ENCODE measurements around the gene KCNMB2. TPM values are rescaled to one million over a fixed set of nuclear protein-coding genes. Genes with fewer than 3 reads are reported as not detected.

Gene KCNMB2
- total RNA-seq, 1 experiment from 2014 or later = not detected

DNA sequence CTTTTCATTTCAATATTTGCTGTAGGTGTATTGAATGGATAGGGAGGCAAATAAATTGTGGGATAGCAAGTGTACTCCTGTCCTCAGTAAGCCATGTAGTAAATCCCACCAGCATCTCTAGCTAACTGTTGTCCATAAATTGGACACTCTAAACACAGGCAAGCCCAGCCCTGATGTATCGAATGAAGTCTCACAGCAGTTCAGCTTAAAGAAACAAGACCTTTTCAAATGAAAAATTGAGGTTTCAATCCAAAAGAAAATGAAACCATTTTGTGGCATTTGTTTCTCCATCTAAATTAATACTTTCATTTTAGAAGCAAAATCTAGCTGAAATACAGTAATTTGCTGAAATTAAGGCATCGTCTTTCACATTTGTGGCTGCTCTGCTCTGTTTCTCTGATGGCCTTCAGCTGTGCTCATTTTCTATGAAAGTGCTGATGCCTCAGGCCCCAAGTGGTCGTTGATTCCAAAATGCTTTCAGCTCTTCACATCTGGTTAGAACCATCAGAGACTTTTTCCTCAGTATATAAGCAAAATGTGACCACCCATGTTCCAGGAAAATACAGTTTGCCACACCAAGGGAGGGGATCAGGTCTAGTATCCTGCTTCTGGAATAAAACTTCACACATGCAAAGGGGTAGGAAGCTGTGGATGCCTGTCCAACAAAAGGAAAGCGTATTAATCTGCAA lies 290.3 kb downstream of the KCNMB2 start:
- Mint-ChIP-seq H3K27me3 (ENCODE audit: insufficient read depth, unreplicated experiment) (no peaks in the 10 kb centered on the region), H3K9me3 (ENCODE audit: unreplicated experiment) (peaks cover 12% of the 10 kb centered on the region), H3K36me3 (ENCODE audit: insufficient read depth, unreplicated experiment) (no peaks in the 10 kb centered on the region), H3K4me1 (ENCODE audit: low read depth, unreplicated experiment) (peaks cover 11% of the 10 kb centered on the region), H3K4me3 (ENCODE audit: unreplicated experiment) (no peak overlapping the region), H3K27ac (ENCODE audit: unreplicated experiment) (no peak overlapping the region)
- intact Hi-C loops (cut with micrococcal nuclease; ENCODE audit: unreplicated experiment) = no loop called here
- H3K4me3 ChIP-seq (ENCODE audit: low read depth, low read length) = no peak overlapping the region
- BruUV-seq (replicated peaks) = no TSS peak
- ChIA-PET CTCF (no interaction called here), POLR2A (no interaction called here)
- H3K9me3 ChIP-seq = no peaks in the 10 kb centered on the region
- TF ChIP-seq, protein P1, sequence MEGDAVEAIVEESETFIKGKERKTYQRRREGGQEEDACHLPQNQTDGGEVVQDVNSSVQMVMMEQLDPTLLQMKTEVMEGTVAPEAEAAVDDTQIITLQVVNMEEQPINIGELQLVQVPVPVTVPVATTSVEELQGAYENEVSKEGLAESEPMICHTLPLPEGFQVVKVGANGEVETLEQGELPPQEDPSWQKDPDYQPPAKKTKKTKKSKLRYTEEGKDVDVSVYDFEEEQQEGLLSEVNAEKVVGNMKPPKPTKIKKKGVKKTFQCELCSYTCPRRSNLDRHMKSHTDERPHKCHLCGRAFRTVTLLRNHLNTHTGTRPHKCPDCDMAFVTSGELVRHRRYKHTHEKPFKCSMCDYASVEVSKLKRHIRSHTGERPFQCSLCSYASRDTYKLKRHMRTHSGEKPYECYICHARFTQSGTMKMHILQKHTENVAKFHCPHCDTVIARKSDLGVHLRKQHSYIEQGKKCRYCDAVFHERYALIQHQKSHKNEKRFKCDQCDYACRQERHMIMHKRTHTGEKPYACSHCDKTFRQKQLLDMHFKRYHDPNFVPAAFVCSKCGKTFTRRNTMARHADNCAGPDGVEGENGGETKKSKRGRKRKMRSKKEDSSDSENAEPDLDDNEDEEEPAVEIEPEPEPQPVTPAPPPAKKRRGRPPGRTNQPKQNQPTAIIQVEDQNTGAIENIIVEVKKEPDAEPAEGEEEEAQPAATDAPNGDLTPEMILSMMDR (IDR thresholded peaks at IDR 0.05; ENCODE audit: insufficient read depth in 1 of 2, low read depth in 1 of 2, low read length in 1 of 2, severe bottlenecking in 1 of 2, unreplicated experiment in 1 of 2) = no peak
- H3K4me1 ChIP-seq = peaks cover 7% of the 10 kb centered on the region; the same call in 1 of the 2 replicates
- H3K36me3 ChIP-seq (ENCODE audit: control insufficient read depth, insufficient read depth, low read length) = no peaks in the 10 kb centered on the region
- DNase-seq = no peak
- H3K27me3 ChIP-seq (replicated peaks; ENCODE audit: control insufficient read depth, insufficient read depth, low read length) = no peaks in the 10 kb centered on the region

DNA sequence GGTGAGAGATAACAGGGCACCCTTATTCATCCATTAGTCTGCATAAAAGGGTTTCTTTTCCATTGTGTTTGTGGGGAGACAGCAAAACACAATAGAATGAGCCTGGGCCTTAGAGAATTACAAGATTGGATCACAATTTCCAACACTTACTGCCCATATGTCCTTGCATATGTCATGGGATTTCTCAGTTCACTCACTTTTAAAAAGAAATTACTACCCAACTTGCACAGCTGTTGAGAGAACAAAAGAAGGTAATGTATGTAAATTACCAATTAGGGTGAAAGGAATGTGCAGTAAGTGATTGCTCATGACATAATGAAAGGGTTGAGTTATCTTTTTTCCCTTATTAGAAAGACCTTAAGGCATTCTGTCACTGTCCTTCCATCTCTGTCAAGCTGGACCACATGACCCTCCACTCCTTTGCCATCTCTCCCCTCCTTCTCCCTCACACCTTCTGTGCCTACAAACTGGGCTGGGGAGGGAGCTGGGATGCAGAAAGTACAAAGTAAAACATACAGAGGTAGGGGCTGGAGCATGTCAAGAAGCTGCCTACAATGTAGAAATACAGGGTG lies 291.1 kb downstream of the KCNMB2 start:
- no peak for DNase-seq
- no peaks in the 10 kb centered on the region for H3K27me3 ChIP-seq (replicated peaks; ENCODE audit: control insufficient read depth, insufficient read depth, low read length)
- TF ChIP-seq, protein P1 (IDR thresholded peaks at IDR 0.05; ENCODE audit: insufficient read depth in 1 of 2, low read depth in 1 of 2, low read length in 1 of 2, severe bottlenecking in 1 of 2, unreplicated experiment in 1 of 2) = no peak
- BruUV-seq (replicated peaks) = no TSS peak
- ChIA-PET POLR2A (no interaction called here), CTCF (no interaction called here)
- Mint-ChIP-seq H3K27ac (ENCODE audit: unreplicated experiment) (no peak overlapping the region), H3K36me3 (ENCODE audit: insufficient read depth, unreplicated experiment) (no peaks in the 10 kb centered on the region), H3K4me3 (ENCODE audit: unreplicated experiment) (no peak overlapping the region), H3K9me3 (ENCODE audit: unreplicated experiment) (peaks cover 4% of the 10 kb centered on the region), H3K4me1 (ENCODE audit: low read depth, unreplicated experiment) (peaks cover 11% of the 10 kb centered on the region), H3K27me3 (ENCODE audit: insufficient read depth, unreplicated experiment) (no peaks in the 10 kb centered on the region)
- no peaks in the 10 kb centered on the region for H3K36me3 ChIP-seq (ENCODE audit: control insufficient read depth, insufficient read depth, low read length)
- H3K9me3 ChIP-seq = no peaks in the 10 kb centered on the region
- intact Hi-C loops (cut with micrococcal nuclease; ENCODE audit: unreplicated experiment) = no loop called here
- H3K4me1 ChIP-seq = peaks cover 7% of the 10 kb centered on the region; the same call in 1 of the 2 replicates
- no peak overlapping the region for H3K4me3 ChIP-seq (ENCODE audit: low read depth, low read length)

DNA sequence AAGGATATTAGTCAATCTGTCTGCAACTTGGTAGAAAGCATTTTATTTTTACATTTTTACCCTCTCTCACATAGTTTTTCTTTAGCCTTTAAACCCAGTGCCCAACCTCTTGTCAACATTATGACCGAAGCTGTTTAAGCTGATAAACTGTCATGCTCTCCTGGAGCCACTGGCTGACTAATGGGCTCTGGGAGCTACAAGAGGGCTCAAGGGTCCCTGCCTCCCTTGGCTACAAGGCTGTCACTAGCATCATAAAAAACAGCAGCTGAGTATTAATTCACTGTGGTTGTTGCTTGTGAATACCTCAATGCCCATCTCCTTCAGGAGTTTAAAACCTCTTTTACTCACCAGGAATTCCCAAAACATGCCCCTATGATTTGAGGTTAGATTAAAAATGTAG lies 297.5 kb downstream of the KCNMB2 start:
- no peaks in the 10 kb centered on the region for H3K9me3 ChIP-seq
- no peaks in the 10 kb centered on the region for H3K4me1 ChIP-seq
- Mint-ChIP-seq H3K36me3 (ENCODE audit: insufficient read depth, unreplicated experiment) (peaks cover 6% of the 10 kb centered on the region), H3K27ac (ENCODE audit: unreplicated experiment) (no peak overlapping the region), H3K27me3 (ENCODE audit: insufficient read depth, unreplicated experiment) (no peaks in the 10 kb centered on the region), H3K4me1 (ENCODE audit: low read depth, unreplicated experiment) (no peaks in the 10 kb centered on the region), H3K9me3 (ENCODE audit: unreplicated experiment) (peaks cover under 1% of the 10 kb centered on the region), H3K4me3 (ENCODE audit: unreplicated experiment) (no peak overlapping the region)
- intact Hi-C loops (cut with micrococcal nuclease; ENCODE audit: unreplicated experiment) = no loop called here
- H3K27me3 ChIP-seq (replicated peaks; ENCODE audit: control insufficient read depth, insufficient read depth, low read length) = no peaks in the 10 kb centered on the region
- TF ChIP-seq, protein P1 (IDR thresholded peaks at IDR 0.05; ENCODE audit: insufficient read depth in 1 of 2, low read depth in 1 of 2, low read length in 1 of 2, severe bottlenecking in 1 of 2, unreplicated experiment in 1 of 2) = no peak
- H3K36me3 ChIP-seq (ENCODE audit: control insufficient read depth, insufficient read depth, low read length) = no peaks in the 10 kb centered on the region
- no peak overlapping the region for H3K4me3 ChIP-seq (ENCODE audit: low read depth, low read length)
- POLR2A ChIA-PET = no interaction called here
- no TSS peak for BruUV-seq (replicated peaks)
- DNase-seq = no peak
- CTCF ChIA-PET = no interaction called here

Measured in Caco-2 (cell line).